ENCODE measurements around the gene RNASE12.
"Not testable (repeated sequence)": the region's sequence is repeated elsewhere in the genome, so short reads cannot be mapped to it uniquely, and the experiment has no call there.

RNASE12 gene

DNA sequence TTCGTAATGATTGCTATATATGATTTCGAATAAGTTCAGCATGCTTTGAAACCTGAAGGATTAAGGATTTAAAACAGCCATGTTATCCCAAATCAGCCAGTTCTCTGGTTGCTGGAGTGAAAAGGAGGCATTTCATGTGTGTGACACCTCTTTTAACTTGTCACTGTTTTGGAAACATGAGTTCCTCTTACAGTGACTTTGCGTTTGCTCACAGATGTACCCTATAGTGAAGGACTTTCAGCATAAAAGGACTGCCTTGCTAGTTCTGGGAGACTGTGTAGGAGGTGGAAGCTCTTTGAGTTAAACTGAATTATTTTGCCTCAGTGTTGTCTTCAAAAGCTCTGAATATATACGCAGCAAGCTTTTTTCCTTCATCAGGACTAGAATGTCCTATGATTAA is 10.9 kb downstream of the RNASE12 start:
- DNase-seq (no peak), ATAC-seq (no peak)

DNA sequence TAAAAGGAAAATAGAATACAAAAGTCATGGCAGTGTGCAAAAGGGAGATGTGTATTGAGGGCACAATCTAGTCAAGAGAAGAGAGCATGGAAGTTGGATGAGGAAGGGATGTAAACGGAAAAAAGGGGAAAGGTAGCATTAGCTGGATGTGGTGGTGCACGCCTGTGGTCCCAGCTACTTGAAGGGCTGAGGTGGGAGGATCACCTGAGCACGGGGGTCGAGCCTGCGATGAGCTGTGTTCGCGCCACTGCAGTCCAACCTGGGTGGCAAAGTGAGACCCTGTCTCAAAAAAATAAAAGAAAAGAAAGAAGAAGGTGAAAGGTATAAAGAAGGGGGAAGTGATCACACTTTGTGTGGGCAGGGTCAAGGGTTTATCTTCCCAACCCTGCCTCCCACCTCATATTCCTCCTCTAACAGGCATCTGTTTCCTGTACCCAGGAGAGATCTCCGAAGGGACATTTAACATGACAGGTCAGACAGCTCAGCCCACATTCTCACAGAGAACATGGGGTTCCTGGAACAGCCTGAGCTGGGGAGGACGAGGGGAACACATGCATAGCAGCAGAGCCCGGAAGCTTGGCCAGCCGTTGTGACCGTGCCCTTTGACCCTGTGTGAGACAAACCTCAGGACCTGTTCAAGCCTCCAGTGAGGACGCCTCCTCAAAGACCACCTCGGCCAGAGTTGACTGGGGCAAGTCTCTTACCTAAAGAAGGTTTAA is 12.2 kb downstream of the RNASE12 start:
- DNase-seq (no peak), ATAC-seq (no peak)

DNA sequence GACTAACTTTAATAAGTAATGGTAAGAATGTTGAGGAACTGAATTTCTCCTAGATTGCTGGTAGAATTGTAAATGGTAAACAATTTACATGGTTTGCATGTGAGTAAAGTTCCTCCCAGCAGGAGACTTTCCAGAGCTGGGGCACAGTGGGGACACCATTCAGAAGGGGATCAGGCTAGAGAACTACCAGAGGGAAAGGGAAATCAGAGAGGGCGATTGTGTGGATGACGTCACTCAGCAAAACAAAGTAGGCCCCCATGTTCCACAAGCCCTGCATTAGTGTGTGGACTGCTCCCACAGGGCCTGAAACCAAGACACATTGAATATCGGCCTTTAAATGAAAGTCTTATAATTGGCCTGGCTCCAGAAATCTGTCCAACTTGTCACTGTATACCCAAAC is 12.9 kb downstream of the RNASE12 start:
- ATAC-seq (no peak), DNase-seq (no peak)

DNA sequence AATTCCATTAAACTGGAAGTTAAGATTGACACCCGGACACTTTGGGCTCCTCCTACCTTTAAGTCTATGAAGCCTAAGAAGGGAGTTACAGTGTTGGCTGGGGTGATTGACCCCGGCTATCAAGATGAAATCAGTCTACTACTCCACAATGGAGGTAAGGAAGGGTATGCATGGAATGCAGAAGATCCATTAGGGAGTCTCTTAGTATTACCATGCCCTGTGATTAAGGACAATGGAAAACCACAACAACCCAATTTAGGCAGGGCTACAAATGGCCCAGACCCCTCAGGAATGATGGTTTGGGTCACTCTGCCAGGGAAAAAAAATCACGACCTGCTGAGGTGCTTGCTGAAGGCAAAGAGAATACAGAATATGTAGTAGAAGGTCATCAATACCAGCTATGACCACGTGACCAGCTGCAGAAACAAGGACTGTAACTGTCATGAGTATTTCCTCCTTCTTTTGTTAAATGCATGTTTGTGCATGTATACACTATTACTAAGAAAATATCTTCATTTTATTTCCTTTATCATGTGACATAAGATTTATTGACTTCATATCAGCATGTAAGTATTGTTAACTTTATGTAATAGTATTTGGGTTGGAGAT is 18.7 kb downstream of the RNASE12 start:
- DNase-seq, ATAC-seq: not testable (repeated sequence)

DNA sequence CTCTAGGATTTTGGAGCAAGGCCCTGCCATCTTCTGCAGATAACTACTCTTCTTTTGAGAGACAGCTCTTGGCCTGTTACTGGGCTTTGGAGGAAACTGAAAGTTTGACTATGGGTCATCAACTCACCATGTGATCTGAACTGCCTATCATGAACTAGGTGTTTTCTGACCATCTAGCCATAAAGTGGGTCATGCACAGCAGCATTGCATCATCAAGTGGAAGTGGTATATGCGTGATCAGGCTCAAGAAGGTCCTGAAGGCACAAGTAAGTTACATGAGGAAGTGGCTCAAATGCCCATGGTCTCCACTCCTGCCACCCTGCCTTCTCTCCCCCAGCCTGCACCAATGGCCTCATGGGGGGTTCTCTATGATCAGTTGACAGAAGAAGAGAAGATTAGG is 20.5 kb downstream of the RNASE12 start:
- ATAC-seq, DNase-seq: not testable (repeated sequence)

DNA sequence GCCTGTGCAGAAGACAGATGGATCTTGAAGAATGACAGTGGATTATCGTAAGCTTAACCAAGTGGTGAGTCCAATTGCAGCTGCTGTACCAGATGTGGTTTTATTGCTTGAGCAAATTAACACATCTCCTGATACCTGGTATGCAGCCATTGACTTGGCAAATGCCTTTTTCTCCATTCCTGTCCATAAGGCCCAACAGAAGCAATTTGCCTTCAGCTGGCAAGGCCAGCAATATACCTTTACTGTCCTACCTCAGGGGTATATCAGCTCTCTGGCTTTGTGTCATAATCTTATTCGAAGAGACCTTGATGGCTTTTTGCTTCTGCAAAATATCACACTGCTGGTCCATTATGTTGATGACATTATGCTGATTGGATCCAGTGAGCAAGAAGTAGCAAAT is 21.3 kb downstream of the RNASE12 start:
- not testable (repeated sequence) for ATAC-seq, DNase-seq

DNA sequence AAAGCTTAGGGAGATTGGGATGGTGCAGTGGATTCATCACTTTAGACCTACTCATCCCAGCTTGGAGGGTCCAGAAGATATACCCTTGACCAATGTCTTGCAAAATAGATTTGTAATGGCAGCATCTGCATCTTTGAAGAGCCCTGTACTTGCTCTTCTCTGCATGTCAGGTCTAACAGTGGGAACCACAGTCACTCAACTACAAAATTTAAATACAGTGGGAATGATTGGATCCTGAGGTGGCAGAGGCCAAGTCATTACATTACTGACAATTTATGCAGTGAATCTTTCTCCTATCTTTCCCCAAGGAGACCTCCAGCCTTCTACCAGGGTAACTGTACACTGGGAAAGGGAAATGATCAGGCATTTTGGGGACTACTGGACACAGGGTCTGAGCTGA is 22.1 kb downstream of the RNASE12 start:
- no peak for DNase-seq
- no peak for ATAC-seq

DNA sequence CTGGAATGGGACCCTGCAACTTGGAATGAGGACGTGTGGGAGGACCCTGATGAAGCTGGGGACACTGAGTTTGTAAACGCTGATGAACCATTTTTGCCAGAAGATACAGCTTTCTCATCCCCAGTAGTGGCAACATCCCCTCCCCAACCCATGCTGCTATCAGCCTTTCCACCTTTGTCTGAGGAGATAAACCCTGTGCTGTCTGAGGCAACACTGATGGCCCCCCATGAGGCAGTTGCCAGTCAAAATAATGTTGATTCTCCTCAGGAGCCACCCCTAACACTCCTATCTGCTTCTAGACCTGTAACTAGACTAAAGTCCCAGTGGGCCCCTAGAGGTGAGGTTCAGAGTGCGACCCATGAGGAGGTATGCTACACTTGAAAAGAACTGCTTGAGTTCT is 22.8 kb downstream of the RNASE12 start:
- DNase-seq, result no peak
- ATAC-seq, result no peak

DNA sequence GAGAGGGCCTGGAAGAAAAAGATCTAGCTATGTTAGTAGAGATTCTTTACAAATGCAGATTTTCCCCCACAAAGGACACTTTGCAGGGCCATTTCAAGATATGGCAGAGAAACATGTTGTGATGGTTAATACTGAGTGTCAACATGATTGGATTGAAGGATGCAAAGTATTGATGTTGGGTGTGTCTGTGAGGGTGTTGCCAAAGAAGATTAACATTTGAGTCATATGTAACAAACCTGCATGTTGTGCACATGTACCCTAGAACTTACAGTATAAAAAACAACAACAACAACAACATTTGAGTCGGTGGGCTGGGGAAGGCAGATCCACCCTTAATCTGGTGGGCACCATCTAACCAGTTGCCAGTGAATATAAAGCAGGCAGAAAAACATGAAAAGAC is 24.0 kb downstream of the RNASE12 start:
- not testable (repeated sequence) for DNase-seq, ATAC-seq

DNA sequence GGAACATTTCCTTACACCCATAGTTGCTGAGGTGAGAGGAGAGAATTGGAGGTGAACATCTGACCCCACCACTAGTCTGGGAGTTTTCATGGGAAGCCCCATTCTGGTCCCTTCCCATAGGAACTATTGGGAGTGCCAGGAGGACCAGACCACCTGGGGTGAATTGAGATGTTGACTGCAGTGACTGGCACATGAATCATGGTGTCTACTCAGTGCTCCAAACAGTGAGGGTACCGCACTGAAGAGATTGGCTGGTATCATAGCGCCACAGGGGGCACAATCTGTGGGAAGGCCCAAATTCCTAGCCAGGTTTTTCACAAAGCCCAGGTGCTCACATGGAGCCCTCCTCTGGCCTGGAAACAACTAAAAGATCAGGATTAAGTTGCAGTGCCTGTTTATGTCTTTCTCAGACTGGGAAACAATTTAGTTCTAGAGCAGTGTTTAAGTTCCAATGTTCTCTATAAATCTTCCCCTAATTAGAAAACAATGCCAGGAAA is 26.6 kb downstream of the RNASE12 start:
- ATAC-seq (no peak), DNase-seq (no peak)

DNA sequence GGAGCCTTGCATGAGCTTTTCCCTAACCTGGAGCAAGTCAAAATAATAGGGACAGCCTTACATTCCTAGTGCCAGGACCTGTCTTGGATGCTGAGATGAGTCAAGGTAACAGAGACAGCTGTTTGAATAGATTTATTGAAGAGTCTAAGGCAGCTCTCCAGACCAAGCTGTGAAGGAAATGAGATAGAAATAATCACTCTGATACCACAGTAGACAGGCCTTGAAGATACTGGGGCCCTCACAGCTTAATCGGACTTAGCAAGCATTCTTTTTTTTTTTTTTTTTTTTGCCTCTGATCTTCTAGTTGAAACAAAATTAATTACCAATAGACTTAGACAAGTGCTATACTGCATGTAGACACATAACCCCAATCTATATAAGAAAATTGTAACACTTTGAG is 27.2 kb downstream of the RNASE12 start:
- ATAC-seq, result no peak
- no peak for DNase-seq

DNA sequence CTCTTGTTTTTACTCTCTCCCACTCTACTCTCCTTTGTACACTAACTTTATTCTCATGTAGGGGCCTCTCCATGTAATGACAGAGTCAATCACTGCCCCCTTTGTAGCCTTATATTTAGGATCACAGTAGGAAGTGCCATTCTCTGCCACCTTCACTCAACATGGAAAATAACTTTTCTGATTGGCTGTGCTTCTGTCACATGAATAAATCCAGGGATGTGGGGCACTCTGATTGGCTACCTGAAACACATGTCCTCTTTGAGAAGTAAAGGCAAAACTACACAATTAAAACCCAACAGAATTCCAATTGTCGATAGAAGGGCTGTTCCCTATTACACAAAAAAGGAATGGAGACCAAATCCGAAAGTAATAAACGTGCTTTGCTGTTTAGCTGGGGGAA is 30.2 kb downstream of the RNASE12 start, which contains the start of gene RNASE9:
RNASE9 (minus strand) TSS at position 87 of the 400 bp plus-strand sequence.
- DNase-seq (no peak), ATAC-seq (no peak)

DNA sequence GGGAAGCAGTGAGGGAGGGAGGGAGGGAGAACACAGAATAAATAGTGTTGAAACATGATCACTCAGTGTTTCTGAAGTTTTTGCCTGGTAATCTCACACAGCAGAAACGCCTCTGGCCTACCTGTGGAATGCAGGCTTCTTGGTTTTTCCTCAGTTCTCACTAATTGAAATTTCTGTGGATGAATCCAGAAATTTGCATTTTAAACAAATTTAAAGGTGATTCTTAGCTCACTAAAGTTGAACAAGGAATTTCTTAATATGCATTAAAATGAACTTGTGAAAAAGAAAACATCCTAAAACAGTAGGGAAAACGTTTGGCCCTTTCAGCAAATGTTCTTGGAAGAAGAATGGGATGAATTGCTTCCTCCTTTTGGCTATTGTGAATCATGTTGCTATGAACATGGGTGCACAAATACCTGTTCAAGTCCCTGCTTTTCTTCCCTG is 31.7 kb downstream of the RNASE12 start:
- ATAC-seq (no peak), DNase-seq (no peak)

DNA sequence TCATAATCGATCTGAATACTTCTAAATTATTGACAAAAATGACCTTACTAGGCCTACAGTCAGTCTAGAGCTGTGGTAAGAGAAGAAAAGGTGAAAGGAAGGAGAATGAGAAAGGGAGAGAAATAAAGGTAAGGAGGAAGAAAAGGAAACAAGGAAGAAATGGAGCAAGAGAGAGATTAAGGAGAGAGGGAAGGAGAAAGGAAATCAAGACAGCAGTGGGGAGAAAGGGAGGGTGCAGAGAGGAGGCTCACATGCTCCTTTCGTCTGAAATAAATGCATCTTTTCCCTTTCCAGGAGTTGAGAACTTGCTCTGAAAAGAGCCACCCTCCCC is 34.0 kb downstream of the RNASE12 start:
- ATAC-seq, result no peak

DNA sequence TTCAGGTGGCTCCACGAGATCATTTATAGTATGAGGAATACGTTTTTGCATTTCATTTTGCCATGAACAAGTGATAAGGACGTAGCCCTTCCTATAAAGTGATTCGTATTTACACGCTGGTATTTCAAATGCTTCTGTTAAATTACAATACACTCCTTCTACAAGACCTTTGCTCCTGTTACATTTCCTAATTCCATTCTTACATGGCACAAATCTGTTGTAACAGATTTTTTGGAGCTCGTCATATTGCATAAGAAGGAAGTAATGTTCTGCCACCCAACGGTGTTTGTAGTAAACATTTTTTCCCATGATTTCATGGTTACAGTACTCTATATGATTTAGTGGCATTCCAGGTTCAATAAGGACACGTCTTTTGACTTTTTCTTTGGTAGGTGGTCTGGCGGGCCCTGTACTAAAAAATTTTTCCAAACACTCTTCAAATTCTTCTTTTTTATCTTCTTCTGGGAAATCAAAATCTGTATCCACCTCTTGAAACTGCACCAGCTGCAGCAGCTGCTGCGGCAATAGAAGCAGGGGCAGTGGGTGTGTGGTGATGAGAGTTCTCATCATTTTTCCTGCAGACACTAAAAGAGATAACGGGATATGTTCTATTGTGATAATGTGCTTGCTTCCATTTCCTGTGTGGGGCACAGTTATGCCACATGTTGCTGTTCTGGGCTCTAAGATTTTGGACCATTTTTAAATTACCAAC is 34.5 kb downstream of the RNASE12 start:
- no peak for DNase-seq
- ATAC-seq, result no peak

More for the DNA sequence above, 34.0 kb downstream of the RNASE12 start:
- no peak for DNase-seq

DNA sequence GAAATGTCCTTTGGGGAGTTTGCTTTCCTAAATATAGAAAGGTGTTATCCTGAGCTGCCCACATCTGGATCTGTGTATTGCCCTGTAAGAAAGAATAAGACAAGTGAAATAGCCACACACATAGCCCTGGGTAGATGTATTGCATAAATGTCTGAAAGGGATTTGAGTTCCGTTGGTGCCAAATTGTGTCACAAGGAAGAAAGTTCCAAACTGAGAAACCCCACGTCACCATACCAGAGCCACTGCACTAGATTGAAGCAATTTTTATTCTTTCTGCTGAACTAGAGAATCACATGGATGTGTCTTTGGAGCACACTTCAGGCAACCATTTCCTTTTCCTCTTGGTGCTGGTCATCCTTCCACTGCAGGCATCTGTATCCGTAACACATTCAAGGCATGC is 35.3 kb downstream of the RNASE12 start:
- DNase-seq, result no peak
- ATAC-seq, result no peak

DNA sequence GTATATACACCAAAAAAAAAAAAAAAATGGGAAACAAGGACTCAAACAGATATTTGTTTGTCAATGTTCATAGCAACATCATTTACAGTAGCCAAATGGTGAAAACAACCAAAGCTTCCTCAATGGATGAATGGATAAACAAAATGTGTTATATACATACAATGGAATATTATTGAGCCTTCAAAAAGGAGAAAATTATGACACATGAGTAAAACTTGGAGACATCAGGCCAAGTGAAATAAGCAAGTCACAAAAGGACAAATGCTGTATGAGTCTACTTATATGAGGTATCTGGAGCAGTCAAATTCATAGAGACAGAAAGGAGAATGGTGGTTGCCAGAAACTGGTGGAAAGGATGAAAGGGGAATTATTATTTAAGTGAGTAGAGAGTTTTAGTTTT is 38.2 kb downstream of the RNASE12 start:
- ATAC-seq (no peak), DNase-seq (no peak)

DNA sequence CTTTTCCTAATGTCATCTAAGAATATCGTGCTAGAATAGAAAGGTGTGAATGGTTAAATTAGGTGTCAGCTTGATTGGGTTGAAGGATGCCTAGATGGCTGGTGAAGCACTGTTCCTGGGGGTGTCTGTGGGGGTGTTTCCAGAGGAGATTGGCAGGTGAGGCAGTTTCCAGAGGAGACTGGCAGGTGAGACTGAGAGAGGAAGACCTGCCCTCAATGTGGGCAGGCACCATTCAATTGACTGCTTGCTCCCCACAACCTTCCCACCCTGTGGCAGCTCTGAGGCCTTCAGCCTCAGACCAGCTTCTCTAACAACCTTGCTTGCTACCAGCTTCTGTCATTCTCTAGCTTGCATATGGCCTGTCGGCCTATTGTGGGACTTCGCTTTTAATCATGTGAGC is 39.6 kb downstream of the RNASE12 start:
- no peak for DNase-seq
- no peak for ATAC-seq

DNA sequence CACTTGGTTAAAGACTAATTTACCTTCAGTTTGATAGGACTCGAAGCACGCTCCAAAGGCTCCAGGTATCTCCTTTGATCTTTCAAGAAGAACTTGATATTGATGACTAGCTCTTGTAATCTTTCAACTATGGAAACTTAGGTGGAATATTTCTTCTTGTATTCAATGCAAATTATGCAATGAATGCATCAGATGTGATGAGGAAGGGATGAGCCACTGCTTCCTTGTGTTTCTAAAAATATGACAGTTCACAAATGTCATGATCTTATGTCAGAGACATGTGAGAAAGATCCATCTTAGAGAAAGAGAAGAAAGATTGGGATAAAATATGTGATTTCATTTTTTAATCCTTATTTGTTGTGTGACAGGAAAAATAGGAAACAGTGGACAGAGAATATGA is 40.2 kb downstream of the RNASE12 start:
- no peak for DNase-seq
- no peak for ATAC-seq

DNA sequence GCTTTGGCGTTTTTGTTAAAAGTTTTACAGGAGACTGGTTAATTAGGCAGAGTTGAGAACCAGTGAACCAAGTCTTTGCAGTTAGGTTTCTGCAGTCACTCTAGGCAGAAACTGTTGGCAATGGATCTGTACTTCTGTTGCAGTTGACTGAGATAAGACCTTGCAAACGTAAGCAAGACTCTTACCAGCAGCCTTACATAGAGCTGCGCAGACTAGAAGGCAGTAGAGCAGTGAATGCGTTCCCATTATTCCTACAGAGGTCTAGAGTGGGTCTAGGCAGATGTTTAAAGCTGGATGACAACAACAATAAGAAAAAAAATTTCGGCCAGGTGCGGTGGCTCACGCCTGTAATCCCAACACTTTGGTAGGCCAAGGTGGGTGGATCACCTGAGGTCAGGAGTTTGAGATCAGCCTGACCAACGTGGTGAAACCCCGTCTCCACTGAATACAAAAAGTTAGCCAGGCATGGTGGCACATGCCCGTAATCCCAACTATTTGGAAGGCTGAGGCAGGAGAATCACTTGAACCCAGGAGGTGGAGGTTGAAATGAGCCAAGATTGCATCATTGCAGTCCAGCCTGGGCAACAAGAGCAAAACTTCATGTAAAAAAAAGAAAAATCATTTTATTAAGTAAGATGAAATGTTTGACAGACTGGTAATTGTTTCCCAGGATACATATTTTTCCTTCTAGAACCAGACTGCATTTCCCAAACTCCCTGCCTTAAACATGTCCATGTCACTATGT is 42.6 kb downstream of the RNASE12 start:
- DNase-seq (no peak), ATAC-seq (no peak)

DNA sequence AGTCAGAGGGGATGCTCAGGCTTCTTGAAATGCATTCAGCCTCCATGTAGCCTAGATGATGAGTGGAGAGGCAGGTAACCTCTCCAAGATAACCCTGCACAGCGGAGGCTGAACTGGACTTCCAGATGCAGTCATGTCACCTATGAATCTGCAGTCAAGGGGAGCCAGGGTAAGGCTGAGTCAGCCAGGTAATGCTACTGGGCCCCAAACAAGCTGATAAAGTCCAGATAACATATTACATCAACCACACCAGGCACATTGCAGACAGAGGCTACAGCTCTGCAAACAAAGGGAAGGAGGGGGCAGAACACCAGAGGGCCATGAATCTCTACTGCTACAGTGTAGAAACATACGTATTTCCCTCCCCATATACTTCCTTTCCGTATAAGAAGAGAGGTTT is 44.3 kb downstream of the RNASE12 start:
- no peak for DNase-seq
- no peak for ATAC-seq

All from stimulated activated naive CD8-positive, alpha-beta T cell treated with anti-CD3 and anti-CD28 coated beads, Interleukin-15, Interleukin-2, amounts not matched to agents 100 U/mL and 50 U/mL, for 24 hours (primary cell).